Raji (cell line): ENCODE results near the gene ECM2.

Experiments used
- POLR2A ChIP-seq: IDR thresholded peaks from 2 replicates; pipeline ENCODE4 v1.6.1; 2011; ENCODE audit warnings: low read depth, low read length, control low read depth; ENCODE audit not compliant: insufficient read depth

The ECM2 gene

GRCh38 chr9:92488681-92489550 lies 46.9 kb downstream of the ECM2 start:
- no peak for TF ChIP-seq POLR2A

DNA sequence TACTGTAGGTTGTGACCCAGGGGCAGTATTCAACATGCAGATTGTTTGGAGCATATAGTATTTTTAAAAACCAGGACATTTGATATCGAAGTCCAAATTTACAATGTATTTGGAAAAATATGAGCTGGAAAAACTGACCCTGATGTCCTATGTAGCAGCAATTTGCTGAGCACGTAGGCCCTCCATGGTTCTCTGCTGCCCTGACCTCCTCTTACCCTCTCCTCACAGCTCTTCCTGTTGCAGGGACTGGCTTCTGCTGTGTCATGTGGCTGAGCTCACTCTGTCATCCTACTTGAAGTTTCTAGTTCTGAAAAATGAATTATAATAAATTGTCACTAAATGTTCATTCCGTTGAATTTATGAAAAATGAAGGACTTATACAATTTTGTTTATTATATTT lies 49.4 kb downstream of the ECM2 start:
- TF ChIP-seq POLR2A, result no peak

DNA sequence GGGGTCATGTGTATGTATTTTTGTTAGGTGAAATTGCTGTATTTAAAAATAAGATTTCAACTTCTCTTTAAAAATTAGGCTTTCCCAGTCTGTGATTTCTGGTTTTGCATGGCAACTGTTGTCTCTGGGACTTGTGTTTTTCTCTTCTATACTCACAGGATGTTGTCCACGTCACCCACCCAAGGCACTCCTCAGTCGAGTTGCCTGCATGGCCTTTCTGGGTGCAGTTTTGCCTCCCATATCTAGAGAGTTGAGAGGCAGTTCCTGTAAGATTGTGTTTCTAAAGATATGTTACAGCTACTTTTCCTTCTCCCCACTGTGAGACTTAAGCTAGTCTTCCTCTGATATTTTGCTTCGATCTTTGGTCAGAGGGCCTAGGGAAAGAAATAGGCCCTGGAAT lies 51.2 kb downstream of the ECM2 start:
- no peak for TF ChIP-seq POLR2A

GRCh38 chr9:92483627-92484545 lies 51.9 kb downstream of the ECM2 start:
- TF ChIP-seq POLR2A, result no peak

GRCh38 chr9:92482805-92483204 lies 53.0 kb downstream of the ECM2 start:
- TF ChIP-seq POLR2A, result no peak

DNA sequence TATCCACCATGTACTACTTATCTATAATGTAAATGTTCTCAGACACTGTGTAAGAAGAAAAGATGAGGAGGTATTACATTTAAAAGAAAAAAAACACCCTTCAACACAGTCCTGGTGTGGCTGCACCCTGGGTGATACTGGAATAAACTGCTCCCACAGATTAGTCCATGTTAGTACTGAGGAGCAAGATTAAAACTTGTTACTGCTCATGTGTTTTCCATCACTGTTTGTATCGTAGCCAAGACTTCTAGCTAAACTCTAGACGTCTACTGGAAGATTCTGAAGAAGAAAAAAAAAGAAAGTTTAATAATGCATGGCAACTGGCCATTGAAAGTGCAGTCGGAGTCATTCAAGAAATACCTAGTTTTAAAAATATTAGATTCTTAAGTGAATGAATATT lies 53.5 kb downstream of the ECM2 start, which contains the start of gene ASPN:
ASPN (minus strand) TSS at position 178 of the 400 bp plus-strand sequence.
- no peak for TF ChIP-seq POLR2A

GRCh38 chr9:92480986-92481633 lies 54.7 kb downstream of the ECM2 start:
- no peak for TF ChIP-seq POLR2A

DNA sequence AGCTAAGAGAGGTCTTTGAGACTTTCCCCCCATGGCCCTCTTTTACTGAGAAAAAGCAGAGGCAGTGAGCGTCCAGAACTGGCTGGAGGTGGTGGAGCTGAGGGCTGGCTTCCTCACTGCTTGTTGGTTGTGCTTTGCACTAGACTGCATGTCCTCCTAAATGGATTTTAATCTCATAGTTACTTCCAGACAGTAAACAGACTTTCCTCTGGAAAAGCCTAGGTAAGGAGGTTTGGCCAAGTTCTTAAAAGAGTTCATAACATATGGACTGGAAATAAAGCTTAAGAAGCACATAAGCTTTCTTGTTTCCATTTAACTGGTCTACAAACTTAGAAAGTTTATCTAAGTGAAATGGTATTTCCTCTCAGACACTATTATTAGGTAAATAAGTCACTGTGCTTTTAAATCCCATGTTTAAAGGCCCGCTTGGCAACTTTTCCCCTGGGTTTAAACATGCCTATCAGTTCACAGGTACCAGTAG lies 55.5 kb downstream of the ECM2 start:
- TF ChIP-seq POLR2A, result no peak

- TF ChIP-seq POLR2A, result no peak
Observed at GRCh38 chr9:92479346-92479745, 56.4 kb downstream of the ECM2 start.

GRCh38 chr9:92478783-92479182 lies 57.0 kb downstream of the ECM2 start:
- TF ChIP-seq POLR2A, result no peak

DNA sequence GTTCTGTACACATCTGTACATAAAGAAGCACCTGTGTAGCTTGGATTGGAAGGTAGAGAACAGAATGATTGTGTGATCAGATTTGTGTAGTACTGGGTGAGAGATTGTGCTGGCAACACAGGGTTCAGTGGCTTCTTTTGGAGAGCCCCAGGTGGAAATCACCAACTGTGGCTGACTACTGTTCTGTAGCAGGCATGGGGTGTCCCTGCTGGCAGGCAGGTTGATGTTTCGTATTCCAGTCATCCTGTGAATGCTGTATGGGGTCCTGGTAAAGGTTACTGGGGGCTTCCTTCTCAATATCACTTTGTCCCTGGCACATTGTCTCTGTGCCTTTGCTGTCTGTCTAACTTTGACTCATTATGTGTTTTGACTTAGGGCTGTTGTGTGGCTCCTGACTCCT lies 58.8 kb downstream of the ECM2 start:
- no peak for TF ChIP-seq POLR2A

DNA sequence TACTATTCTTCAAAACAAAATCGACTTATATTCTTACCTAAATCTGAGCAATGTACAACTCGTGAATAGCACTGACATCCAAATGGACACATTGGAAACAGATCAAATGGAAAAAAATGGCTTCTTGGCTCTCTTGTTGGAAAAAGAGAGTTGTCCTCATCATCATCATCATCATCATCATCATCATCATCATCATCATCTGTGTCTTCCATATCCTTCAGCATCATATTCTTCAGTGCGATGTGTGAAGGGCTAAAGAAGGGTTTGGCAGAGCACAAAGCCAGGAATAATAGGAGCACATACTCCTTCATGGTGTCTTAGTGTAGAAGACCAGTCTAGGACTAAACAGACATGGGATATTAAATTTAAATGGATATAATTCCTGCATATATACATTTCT lies 61.2 kb downstream of the ECM2 start:
- no peak for TF ChIP-seq POLR2A

- TF ChIP-seq POLR2A, result no peak
Observed at GRCh38 chr9:92468206-92468605, 67.6 kb downstream of the ECM2 start.

DNA sequence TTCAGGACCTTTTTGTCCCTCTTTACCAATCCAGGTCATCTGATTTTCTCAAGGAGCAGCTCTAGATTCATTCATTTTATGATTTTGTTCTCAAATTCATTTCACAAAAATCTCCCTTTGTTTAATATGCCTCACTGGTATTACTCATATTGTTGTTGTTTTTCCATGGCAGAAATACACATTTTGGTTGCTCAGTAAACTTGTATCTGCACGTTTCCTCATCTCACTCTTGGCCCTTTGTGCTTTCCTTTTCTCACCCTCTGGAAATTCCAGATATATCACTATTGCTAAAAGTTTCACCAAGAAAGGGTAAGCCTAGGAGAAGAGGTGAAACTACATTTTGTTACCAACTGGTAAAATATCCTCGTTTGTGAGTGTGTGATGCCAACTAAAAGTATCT lies 68.3 kb downstream of the ECM2 start:
- no peak for TF ChIP-seq POLR2A

DNA sequence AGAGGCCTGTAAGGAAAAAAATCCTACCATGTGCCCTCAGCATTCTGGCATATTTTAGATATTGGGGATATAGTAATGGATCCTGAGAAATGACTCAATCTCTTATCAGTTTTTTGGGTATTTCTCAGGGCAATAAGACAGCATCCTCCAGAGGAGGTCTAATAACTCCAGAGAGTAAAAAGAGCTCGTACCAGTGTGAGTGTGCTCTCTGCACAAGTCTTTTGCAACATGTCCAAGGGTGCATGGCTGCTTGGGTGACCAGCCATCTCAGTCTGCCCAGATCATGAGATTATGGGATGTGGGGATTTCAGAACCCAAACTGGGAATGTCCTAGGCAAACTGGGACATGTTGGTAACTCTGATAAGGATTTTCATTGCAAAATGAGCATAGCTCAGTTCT lies 68.7 kb downstream of the ECM2 start:
- no peak for TF ChIP-seq POLR2A
